Putamen (tissue), 1 donor: Measurements from ENCODE around the gene CNPPD1.
A peak's percentile ranks its signal among the peaks of the same experiment; 100 is the strongest.

Source experiments
- DNase-seq: peaks from one replicate; pipeline ENCODE4 v3.0.0-alpha.2; 2016; ENCODE audit warnings: low spot score

The CNPPD1 gene

GRCh38 chr2:219160186-219161017 lies 16.3 kb downstream of the CNPPD1 start, which contains the start of gene NHEJ1:
NHEJ1 (minus strand) TSS chr2:219160815; CDS start chr2:219158362, 2,453 bp downstream.
- peak; percentile 93 for DNase-seq

- DNase-seq, result no peak
Observed at GRCh38 chr2:219159771-219160185, 16.9 kb downstream of the CNPPD1 start.

GRCh38 chr2:219158586-219158985 lies 18.1 kb downstream of the CNPPD1 start:
- DNase-seq, result no peak

GRCh38 chr2:219158025-219158424 lies 18.7 kb downstream of the CNPPD1 start:
- no peak for DNase-seq

DNA sequence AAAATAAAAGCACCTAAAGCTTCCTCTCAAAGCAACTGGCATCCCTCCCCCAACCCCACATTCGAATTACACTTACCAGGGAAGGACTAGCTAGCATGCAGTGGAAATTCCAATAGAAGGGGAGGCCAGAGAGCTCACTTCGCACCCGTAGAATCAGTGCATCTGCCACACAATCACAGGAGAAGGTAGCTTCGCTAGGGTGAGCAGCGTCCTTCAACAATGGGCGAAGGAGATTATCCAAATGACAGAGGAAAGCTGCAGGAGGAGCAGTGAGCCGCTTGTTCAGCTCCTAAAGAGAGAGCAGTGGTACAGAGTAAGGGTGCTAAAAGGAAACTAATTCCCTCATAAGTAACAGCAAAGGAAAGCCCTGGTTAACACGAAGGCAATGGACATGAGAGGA lies 19.3 kb downstream of the CNPPD1 start:
- DNase-seq, result no peak

- DNase-seq, result peak; percentile 55
Observed at GRCh38 chr2:219155054-219155644, 21.6 kb downstream of the CNPPD1 start.

DNA sequence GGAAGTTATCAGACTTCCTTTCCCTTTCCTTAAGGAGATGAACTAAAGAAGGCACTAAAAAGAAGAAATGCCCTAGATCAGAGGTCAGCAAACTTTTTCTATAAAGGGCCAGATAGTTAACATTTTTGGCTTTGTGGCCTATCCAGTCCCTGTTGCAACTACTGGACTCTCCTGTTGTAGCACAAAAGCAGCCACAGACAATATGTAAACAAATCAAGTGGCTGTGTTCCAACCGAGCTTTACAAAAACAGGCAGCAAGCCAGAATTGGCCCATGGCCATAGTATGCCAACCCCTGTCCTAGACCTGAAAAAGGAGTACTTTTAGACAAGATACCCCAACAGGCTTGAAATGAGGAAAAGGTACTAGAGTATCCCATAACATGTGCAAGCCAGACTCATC lies 27.1 kb downstream of the CNPPD1 start:
- DNase-seq, result no peak

DNA sequence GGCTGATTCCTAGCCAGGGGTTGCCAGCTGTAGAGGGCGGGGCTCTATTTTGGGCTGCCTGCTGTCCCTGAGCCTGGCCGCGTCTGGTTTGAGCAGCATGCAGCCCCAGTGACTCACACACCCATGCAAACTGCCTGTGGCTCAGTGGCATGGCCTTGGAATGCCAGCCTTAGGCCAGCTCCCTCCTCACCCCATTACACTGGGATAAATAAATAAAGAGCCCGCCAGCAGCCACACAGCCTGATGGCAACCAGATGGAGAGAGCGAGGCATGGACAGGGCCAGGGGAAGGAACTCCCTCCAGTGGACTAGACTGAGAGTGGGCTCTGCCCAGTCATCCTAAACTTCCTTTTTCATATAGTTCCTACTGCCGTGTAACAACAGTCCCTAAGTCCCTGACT lies 34.4 kb downstream of the CNPPD1 start:
- no peak for DNase-seq

DNA sequence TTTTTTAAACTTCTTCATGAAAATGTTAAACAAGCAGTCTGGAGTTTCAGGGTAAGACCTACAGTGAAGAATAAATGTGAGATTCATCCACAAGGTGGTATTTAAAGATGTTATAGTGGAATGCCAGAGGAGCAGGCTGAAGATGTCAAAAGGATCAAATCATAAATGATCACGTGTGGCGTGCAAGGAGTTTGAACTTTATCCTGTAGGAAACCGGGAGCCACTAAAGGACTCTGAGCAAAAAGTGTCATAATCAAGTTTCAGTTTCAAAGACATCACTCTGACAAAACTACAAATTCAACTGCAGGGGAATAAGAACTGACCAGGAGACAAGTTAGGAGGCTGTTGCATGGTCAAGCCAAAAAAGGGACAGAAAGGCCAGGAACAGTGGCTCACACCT lies 36.0 kb downstream of the CNPPD1 start:
- DNase-seq, result no peak

DNA sequence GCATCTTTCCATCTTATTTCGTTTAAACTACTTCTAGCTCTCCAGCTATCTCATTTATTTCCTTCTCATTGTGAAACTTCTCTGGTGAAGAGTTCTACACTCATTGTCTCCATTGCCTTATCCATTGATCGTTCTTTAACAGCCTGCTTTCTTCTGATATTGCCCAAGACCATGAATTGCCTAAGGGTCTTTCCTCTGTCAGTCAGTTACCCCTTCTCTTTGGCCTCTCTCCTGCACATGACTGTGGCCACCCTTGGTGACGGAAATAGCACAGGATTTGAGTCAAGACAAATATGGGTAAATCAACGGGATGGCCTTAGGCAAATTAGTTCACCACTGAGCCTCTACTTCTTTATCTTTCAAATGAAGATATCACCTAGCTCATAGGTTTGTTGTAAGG lies 42.7 kb downstream of the CNPPD1 start:
- no peak for DNase-seq

DNA sequence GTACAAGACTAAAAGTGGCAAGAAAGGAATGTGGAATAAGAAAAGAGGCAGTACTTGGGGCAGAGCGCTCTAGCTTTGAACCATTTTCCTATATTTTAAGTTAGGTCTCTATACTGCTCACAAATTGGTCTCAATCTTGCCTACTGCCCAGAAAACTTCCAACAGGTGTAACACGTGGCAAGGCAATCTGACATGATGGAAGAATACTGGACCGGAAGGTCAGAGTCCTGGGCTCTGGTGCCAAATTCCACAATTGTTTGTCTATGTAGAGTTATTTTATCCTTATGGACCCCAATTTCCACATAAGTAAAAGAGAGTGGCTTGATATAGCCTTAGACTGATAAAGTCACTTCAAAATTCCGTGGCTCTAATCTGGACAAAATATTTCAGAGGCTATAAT lies 45.0 kb downstream of the CNPPD1 start:
- no peak for DNase-seq

DNA sequence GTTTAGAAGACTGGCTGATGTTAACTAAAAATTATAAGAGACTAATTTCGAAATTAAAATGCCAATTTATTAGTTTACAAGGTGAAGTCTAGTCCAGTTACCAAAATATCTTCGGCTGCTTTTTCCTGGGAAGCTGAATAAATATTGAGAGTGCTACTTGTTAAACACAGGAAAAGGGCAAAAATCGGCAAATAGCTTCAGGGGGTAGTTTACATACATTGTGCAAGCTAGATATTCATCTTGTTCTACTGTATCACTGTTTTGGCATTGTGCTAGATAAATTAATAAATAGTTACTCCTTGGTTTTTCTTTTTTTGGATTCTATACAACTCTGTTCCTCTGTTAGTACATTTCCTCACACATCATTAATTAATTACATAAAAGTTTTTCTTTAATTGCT lies 45.4 kb downstream of the CNPPD1 start:
- no peak for DNase-seq

- no peak for DNase-seq
Observed at GRCh38 chr2:219129589-219129988, 47.1 kb downstream of the CNPPD1 start.

DNA sequence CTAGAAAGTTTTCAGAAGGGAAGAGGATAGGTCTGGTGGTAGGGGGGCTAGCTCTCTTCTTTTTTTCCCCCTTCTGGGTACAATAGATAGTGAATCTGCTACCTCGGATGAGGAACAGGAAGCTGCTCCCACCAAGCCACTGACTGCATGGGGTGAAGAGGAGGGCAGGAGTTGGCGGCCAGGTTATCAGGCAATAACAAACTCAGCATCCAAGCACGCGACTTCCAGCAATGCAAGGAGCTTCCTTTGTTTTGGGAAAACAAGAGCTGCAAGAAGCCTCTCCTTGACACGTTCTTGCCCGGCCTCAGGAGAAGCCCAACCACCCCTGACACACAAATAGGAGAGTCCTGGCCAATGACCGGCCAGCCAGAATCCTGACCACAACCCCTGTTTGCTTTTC lies 48.3 kb downstream of the CNPPD1 start:
- no peak for DNase-seq

- no peak for DNase-seq
Observed at GRCh38 chr2:219127037-219127635, 49.6 kb downstream of the CNPPD1 start.

GRCh38 chr2:219126555-219126954 lies 50.2 kb downstream of the CNPPD1 start:
- DNase-seq, result no peak

GRCh38 chr2:219125886-219126270 lies 50.8 kb downstream of the CNPPD1 start:
- DNase-seq, result no peak

DNA sequence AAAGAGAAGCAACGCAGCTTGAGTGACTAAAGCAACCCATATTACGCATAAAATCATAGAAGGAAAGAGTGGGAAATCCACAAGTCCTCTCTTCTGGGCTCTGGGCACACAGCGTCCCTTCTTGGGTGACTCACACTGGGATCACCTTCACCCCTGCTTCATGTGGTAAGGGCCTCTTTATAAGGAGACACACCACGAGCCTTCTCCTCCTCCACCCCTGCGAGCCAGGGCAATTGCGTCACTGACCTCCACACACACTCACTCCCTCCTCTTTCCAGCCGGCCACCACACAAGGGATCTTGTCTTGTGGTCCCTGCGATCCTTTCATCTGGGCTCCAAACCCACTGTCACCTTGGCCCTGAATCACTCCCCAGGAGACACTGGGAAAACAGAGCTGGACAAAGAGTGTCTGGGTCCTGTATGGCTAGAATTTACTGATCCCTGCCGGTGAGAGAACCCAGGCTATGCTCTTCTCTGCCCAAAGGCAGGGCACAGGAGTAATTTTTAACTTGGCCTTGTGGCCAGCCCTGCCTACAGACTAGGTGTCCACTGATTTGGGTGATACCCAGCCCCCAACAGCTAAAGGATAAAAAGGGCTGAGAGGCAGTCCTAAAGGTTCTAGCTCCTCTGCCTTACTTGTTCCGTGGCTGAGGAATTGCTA lies 51.4 kb downstream of the CNPPD1 start:
- no peak for DNase-seq

DNA sequence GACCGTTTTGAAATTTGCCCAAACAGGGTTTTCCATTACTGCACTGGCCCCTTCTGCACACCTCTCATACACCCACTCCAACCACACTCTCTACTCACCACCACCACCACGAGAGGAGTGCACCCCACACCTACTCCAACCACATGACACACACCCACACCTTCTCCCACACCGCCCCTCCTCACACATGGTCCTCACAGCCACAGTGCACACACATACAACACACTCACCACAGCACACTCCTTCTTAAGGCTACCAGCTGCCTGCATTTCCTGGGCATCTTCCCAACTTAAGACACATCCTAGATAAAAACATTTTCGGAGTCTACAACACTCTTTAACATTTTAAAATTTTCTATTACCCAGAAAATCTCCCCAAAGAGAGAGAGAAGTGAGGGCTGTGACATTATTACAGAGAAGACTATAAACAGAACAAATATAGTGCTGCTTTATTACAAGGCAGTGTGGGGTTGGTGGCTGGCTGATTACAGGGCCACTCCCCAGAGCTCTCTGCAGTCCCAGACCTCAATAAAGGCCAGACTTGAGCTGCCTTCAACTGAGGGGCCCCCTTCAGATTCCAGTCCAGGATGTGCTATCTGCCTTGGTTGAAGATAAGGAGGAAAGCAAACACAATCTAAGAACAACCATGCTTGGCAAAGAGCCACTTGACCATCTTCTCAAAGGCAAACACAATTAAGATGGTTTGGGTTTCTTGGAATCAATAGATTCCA lies 52.2 kb downstream of the CNPPD1 start:
- no peak for DNase-seq

- DNase-seq, result no peak
Observed at GRCh38 chr2:219123356-219124135, 53.2 kb downstream of the CNPPD1 start.
